Endothelial cell of umbilical vein (primary cell): ENCODE measurements around the gene GRK4. TPM values are rescaled to one million over a fixed set of nuclear protein-coding genes. Genes with fewer than 3 reads are reported as not detected.

Experiments
- BruUV-seq: library from RNA; stranded (reverse); fragments of 400-500 nt; replicated peaks from 2 replicates; lab custom pipeline; 2021; lab: Mats Ljungman, UMichigan
- CTCF ChIA-PET: fragments of 300-600, 350-600 bp; sonication (Branson Sonifier 250); formaldehyde crosslinking; loops from one replicate; lab custom pipeline; 2021; ENCODE audit warnings: antibody characterized with exemption, inconsistent platforms; lab: Charles Lee
- POLR2A ChIA-PET: fragments of 300-600, 350-600 bp; sonication (Branson Sonifier 250); formaldehyde crosslinking; loops from one replicate; lab custom pipeline; 2021; ENCODE audit warnings: antibody characterized with exemption, inconsistent platforms; lab: Charles Lee
- DNase-seq: peaks from one replicate; pipeline ENCODE4 v3.0.0-alpha.2; 2011; ENCODE audit warnings: low read depth, low spot score
- FAIRE-seq: peaks from 2 replicates; lab custom pipeline; 2011; peaks lifted over from hg19 to GRCh38; lab: Jason Lieb, UNC
- H2AFZ ChIP-seq: 2 replicates; pipeline ENCODE4 v1.6.0; 2012; ENCODE audit warnings: low read depth, low read length, control low read depth, inconsistent platforms
- H3K27ac ChIP-seq: 2 replicates; pipeline ENCODE4 v1.5.1; 2011; ENCODE audit warnings: low read depth, mild to moderate bottlenecking, control low read depth, low read length, moderate library complexity; ENCODE audit not compliant: insufficient read depth
- H3K27me3 ChIP-seq, 2 experiments: 2 replicates each; pipeline versions ENCODE4 v1.6.0 to v1.6.1; 2011; ENCODE audit warnings: low read length in 2 of 2, mixed read lengths in 1 of 2; ENCODE audit not compliant: control insufficient read depth in 2 of 2, insufficient read depth in 2 of 2
- H3K36me3 ChIP-seq, 2 experiments: 2 replicates in 1 of 2; 3 replicates in 1 of 2; pipeline ENCODE4 v1.5.1; 2011; ENCODE audit warnings: low read length in 2 of 2, mild to moderate bottlenecking in 1 of 2, moderate library complexity in 1 of 2; ENCODE audit not compliant: control insufficient read depth in 2 of 2, insufficient read depth in 2 of 2; ENCODE audit errors: extremely low read depth in 1 of 2
- H3K4me1 ChIP-seq: 3 replicates; pipeline ENCODE4 v1.5.1; 2011; ENCODE audit warnings: mild to moderate bottlenecking, low read length; ENCODE audit not compliant: control insufficient read depth, insufficient read depth; ENCODE audit errors: extremely low read depth
- H3K4me2 ChIP-seq: 2 replicates; pipeline ENCODE4 v1.6.1; 2011; ENCODE audit warnings: low read length, control low read depth, mixed read lengths; ENCODE audit not compliant: insufficient read depth
- H3K4me3 ChIP-seq, 3 experiments: fragments of 200-600 bp in 1 of 3; sonication (generic), shearing (Covaris generic) in 1 of 3; replicated peaks in 1 of 3; 2 replicates each; pipeline ENCODE4 v1.5.1; 2011 to 2016; ENCODE audit warnings: control low read depth in 3 of 3, low read length in 3 of 3, mild to moderate bottlenecking in 2 of 3, inconsistent platforms in 1 of 3, low read depth in 1 of 3, moderate library complexity in 1 of 3; ENCODE audit not compliant: insufficient read depth in 1 of 3
- H3K79me2 ChIP-seq: 2 replicates; pipeline ENCODE4 v1.6.0; 2012; ENCODE audit warnings: low read length, inconsistent platforms; ENCODE audit not compliant: control insufficient read depth, insufficient read depth
- H3K9ac ChIP-seq: replicated peaks from 2 replicates; pipeline ENCODE3; 2011; ENCODE audit warnings: low read length, control low read depth; ENCODE audit not compliant: insufficient read depth; ENCODE audit errors: extremely low read depth
- H3K9me1 ChIP-seq: replicated peaks from 3 replicates; pipeline ENCODE4 v1.6.0; 2011; ENCODE audit warnings: mild to moderate bottlenecking, low read length; ENCODE audit not compliant: control insufficient read depth, insufficient read depth; ENCODE audit errors: extremely low read depth
- H3K9me3 ChIP-seq: replicated peaks from 2 replicates; pipeline ENCODE4 v1.5.1; 2012; ENCODE audit warnings: low read length, inconsistent platforms; ENCODE audit not compliant: control insufficient read depth, insufficient read depth
- H4K20me1 ChIP-seq: replicated peaks from 2 replicates; pipeline ENCODE3; 2011; ENCODE audit warnings: mild to moderate bottlenecking, low read length; ENCODE audit not compliant: control insufficient read depth, insufficient read depth; ENCODE audit errors: extremely low read depth
- CTCF ChIP-seq, 2 donors: IDR thresholded peaks; 1 replicate in 1 of 2; 2 replicates in 1 of 2; pipeline ENCODE4 v1.5.1; 2011; ENCODE audit warnings: low read length in 2 of 2, mild to moderate bottlenecking in 2 of 2, moderate library complexity in 2 of 2, control low read depth in 1 of 2, inconsistent platforms in 1 of 2, low read depth in 1 of 2; ENCODE audit not compliant: insufficient read depth in 1 of 2; ENCODE audit errors: extremely low read depth in 1 of 2
- EZH2 ChIP-seq: IDR thresholded peaks from 2 replicates; pipeline ENCODE4 v1.6.1; 2012; ENCODE audit warnings: borderline replicate concordance, low read depth, mild to moderate bottlenecking, moderate library complexity, low read length, inconsistent platforms; ENCODE audit not compliant: severe bottlenecking
- FOS ChIP-seq: IDR thresholded peaks from 2 replicates; pipeline ENCODE4 v1.6.1; 2011; ENCODE audit warnings: mild to moderate bottlenecking, low read length, moderate library complexity, borderline replicate concordance; ENCODE audit not compliant: insufficient read depth
- GATA2 ChIP-seq: IDR thresholded peaks from 2 replicates; pipeline ENCODE4 v1.7.0; 2011; ENCODE audit warnings: low read depth, mild to moderate bottlenecking, moderate library complexity, mixed read lengths, low read length; ENCODE audit not compliant: insufficient read length, insufficient read depth
- JUN ChIP-seq: IDR thresholded peaks from 2 replicates; pipeline ENCODE4 v1.6.1; 2011; ENCODE audit warnings: borderline replicate concordance, low read depth; ENCODE audit not compliant: insufficient read length, insufficient read depth
- MAX ChIP-seq: IDR thresholded peaks from 2 replicates; pipeline ENCODE4 v1.6.1; 2011; ENCODE audit not compliant: insufficient read depth, insufficient read length
- MYC ChIP-seq: IDR thresholded peaks from one replicate; pipeline ENCODE4 v1.6.1; 2011; ENCODE audit warnings: mild to moderate bottlenecking, low read depth, low read length
- POLR2A ChIP-seq: IDR thresholded peaks from 2 replicates; pipeline ENCODE4 v1.6.1; 2012; ENCODE audit warnings: low read depth, mild to moderate bottlenecking, control low read depth, low read length
- POLR2AphosphoS5 ChIP-seq: IDR thresholded peaks from 2 replicates; pipeline ENCODE4 v1.6.1; 2012; ENCODE audit warnings: low read depth, mild to moderate bottlenecking, control low read depth, low read length, moderate library complexity; ENCODE audit not compliant: insufficient read depth
- dilution Hi-C: fragments of 300-500 bp; cut with MboI; formaldehyde crosslinking; loops from one replicate; pipeline ENCODE4 v1.15.0; 2019; ENCODE audit warnings: low sequenced_read_pairs; ENCODE audit not compliant: extremely low pct_ligation_motif_present
- intact Hi-C: fragments of 100-400 bp; cut with micrococcal nuclease; formaldehyde crosslinking; loops from one replicate; pipeline ENCODE4 v1.10.0; 2022
- polyA plus RNA-seq, 4 experiments: library from polyadenylated mRNA; depleted of rRNA in 3 of 4; stranded (reverse) in 3 of 4; unstranded in 1 of 4; fragments of >200 nt; gene quantifications; 2 replicates each; pipeline versions ENCODE4 v1.2.1 to v1.2.3, GENCODE V29; 2011 to 2012; ENCODE audit warnings: missing spikeins in 1 of 4
- total RNA-seq: library from RNA; stranded (reverse); gene quantifications from 2 replicates; pipeline ENCODE4 v1.2.3, GENCODE V29; 2021

The GRK4 gene
- total and polyA plus RNA-seq, 2 donors (not counting 3 experiments of a cell fraction or from before 2014, with no cell fraction given) = 3.1 to 6.3 TPM

GRCh38 chr4:3075652-3075981 is 112.2 kb downstream of the GRK4 start:
- H3K4me3 ChIP-seq = peak overlapping the region; percentile 46 to 79 (median 55)
- peak overlapping the region; percentile 62 for H2AFZ ChIP-seq
- DNase-seq = no peak
- dilution Hi-C loops (no loop called here), intact Hi-C loops (loop anchor here (1.0 kb wide), 1 partner anchor 28 kb away; no protein-coding TSS in a partner anchor)
- no TSS peak for BruUV-seq
- peak overlapping the region; percentile 78 for H3K27ac ChIP-seq
- H3K4me2 ChIP-seq = peak overlapping the region; percentile 100
- peaks cover 13% of the 10 kb centered on the region for H3K4me1 ChIP-seq
- H4K20me1 ChIP-seq = peaks cover 5% of the 10 kb centered on the region
- CTCF ChIA-PET = interaction anchor here (1.5 kb wide), 1 partner anchor 61 kb away, joined by 3 read pairs; no protein-coding TSS in a partner anchor
- no peaks in the 10 kb centered on the region for H3K9me3 ChIP-seq
- H3K27me3 ChIP-seq = no peaks in the 10 kb centered on the region
- no peaks in the 10 kb centered on the region for H3K9me1 ChIP-seq
- H3K36me3 ChIP-seq = no peaks in the 10 kb centered on the region
- peak overlapping the region; percentile 92 for H3K9ac ChIP-seq
- FAIRE-seq = peak; percentile 24
- POLR2A ChIA-PET = no interaction called here
- TF ChIP-seq MAX (no peak), JUN (no peak), GATA2 (no peak), EZH2 (no peak), CTCF (IDR thresholded peaks at IDR 0.05; ENCODE audit: extremely low read depth in 1 of 2, insufficient read depth in 1 of 2, low read depth in 1 of 2, low read length in 2 of 2) (no peak), FOS (no peak), POLR2AphosphoS5 (no peak), POLR2A (no peak), MYC (no peak)
- H3K79me2 ChIP-seq = peaks cover 42% of the 10 kb centered on the region
